Activated CD8-positive, alpha-beta memory T cell treated with anti-CD3 and anti-CD28 coated beads, Interleukin-2, amount 10 ng/mL, durations not matched to agents 7 days and 5 days (primary cell): Measurements from ENCODE around the gene EDNRB. TPM values are rescaled to one million over a fixed set of nuclear protein-coding genes. Genes with fewer than 3 reads are reported as not detected.

Experiments
- ATAC-seq: fragments of 150-1000 bp; cut with Tn5 transposase; one replicate; pipeline ENCODE4 v1.10.0; 2021; ENCODE audit warnings: moderate library complexity
- CTCF ChIA-PET: fragments of 350-600 bp; sonication (Branson Sonifier 250); formaldehyde crosslinking; loops from one replicate; lab custom pipeline; 2021; ENCODE audit warnings: antibody characterized with exemption; lab: Charles Lee
- DNase-seq: peaks from one replicate; pipeline ENCODE4 v3.0.0-alpha.2; 2020
- H3K27ac Mint-ChIP-seq: one replicate; pipeline ENCODE4 v1.8.0; 2021; ENCODE audit warnings: mild to moderate bottlenecking, mixed read lengths
- H3K27me3 Mint-ChIP-seq: one replicate; pipeline ENCODE4 v1.8.0; 2021; ENCODE audit warnings: mixed read lengths
- H3K36me3 Mint-ChIP-seq: one replicate; pipeline ENCODE4 v1.8.0; 2021; ENCODE audit warnings: mild to moderate bottlenecking, mixed read lengths
- H3K4me1 Mint-ChIP-seq: one replicate; pipeline ENCODE4 v1.8.0; 2021; ENCODE audit warnings: mixed read lengths
- H3K4me3 Mint-ChIP-seq: one replicate; pipeline ENCODE4 v1.8.0; 2021; ENCODE audit warnings: mild to moderate bottlenecking, moderate library complexity, mixed read lengths
- H3K9me3 Mint-ChIP-seq: one replicate; pipeline ENCODE4 v1.8.0; 2022; ENCODE audit warnings: low read depth, mixed read lengths
- total RNA-seq, 2 experiments: library from RNA; stranded (reverse); gene quantifications; one replicate each; pipeline ENCODE4 v1.2.3, GENCODE V29; 2021

EDNRB gene
- total RNA-seq, 2 experiments from 2014 or later = not detected

- no peaks in the 10 kb centered on the region for H3K36me3 Mint-ChIP-seq
- ATAC-seq (no peak), DNase-seq (no peak)
- H3K4me1 Mint-ChIP-seq = no peaks in the 10 kb centered on the region
- CTCF ChIA-PET = no interaction called here
- no peak overlapping the region for H3K27ac Mint-ChIP-seq
- no peaks in the 10 kb centered on the region for H3K9me3 Mint-ChIP-seq
- peaks cover 8% of the 10 kb centered on the region for H3K27me3 Mint-ChIP-seq
- H3K4me3 Mint-ChIP-seq = no peak overlapping the region
Observed at GRCh38 chr13:77891041-77891440, 27.6 kb downstream of the EDNRB start.

DNA sequence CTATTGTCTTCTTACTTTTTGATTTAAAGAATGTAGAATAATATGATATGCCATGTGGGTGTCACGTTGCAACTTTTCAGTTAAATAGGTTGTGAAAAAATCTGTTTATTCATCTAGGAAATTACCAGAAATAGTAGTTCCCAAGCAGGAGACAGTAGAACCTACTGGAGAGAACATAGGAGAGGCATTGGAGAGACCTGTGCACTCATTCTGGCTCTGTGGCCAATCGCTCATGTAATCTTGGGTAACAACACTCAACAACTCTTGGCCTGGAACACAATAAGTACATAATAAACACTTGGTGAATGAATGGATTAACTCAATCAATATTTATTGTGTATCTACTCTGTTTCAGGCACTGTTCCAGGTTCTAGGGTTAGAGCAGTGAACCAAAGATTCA lies 35.3 kb downstream of the EDNRB start:
- Mint-ChIP-seq H3K4me3 (no peak overlapping the region), H3K9me3 (no peaks in the 10 kb centered on the region), H3K36me3 (no peaks in the 10 kb centered on the region), H3K27ac (no peak overlapping the region), H3K4me1 (no peaks in the 10 kb centered on the region), H3K27me3 (peaks cover 15% of the 10 kb centered on the region)
- DNase-seq (no peak), ATAC-seq (no peak)
- CTCF ChIA-PET = no interaction called here

DNA sequence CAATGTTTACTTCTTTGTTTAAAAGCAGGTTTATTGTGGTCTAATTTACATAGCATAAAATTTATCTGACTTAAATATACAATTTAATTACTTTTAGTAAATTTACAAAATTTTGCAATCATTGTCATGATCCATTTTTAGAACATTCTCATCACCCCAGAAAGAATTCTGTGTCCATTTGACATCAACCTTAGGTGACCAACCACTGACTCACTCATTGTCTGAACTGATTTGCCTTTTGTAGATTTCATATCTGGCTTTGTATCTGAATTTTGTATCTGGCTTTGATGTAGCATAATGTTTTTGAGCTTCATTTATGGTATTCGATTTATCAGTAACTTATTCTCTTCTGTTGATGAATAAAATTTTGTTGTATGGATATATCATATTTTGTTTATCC lies 40.4 kb downstream of the EDNRB start:
- Mint-ChIP-seq H3K27ac (no peak overlapping the region), H3K9me3 (no peaks in the 10 kb centered on the region), H3K27me3 (peaks cover 5% of the 10 kb centered on the region), H3K4me1 (no peaks in the 10 kb centered on the region), H3K36me3 (no peaks in the 10 kb centered on the region), H3K4me3 (no peak overlapping the region)
- ATAC-seq = no peak
- DNase-seq = no peak
- CTCF ChIA-PET = no interaction called here

DNA sequence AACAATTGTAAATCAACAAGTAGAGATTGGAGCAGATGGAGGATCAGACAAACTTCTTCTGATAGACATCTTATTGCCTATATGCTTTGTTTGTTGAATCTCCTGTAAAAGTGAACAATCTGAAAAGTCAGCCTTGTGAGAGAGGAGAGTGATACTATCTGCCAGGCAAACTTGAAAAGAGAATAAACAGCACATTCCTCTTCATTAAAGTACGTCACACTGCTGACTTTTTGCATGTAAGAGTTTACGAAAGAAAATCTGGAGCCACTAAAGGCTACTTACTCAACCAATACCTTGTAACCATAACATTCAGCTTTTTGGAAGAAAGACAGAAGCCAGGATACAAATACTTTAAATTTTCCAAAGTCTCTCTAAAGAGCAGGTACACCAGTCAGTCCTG lies 42.5 kb downstream of the EDNRB start:
- Mint-ChIP-seq H3K27ac (no peak overlapping the region), H3K4me3 (no peak overlapping the region), H3K4me1 (no peaks in the 10 kb centered on the region), H3K9me3 (no peaks in the 10 kb centered on the region), H3K27me3 (peaks cover 8% of the 10 kb centered on the region), H3K36me3 (no peaks in the 10 kb centered on the region)
- ATAC-seq = no peak
- DNase-seq = no peak
- CTCF ChIA-PET = no interaction called here

GRCh38 chr13:77874406-77874805 lies 44.2 kb downstream of the EDNRB start:
- DNase-seq = no peak
- Mint-ChIP-seq H3K36me3 (no peaks in the 10 kb centered on the region), H3K27ac (no peak overlapping the region), H3K4me3 (no peak overlapping the region), H3K27me3 (peaks cover 8% of the 10 kb centered on the region), H3K4me1 (no peaks in the 10 kb centered on the region), H3K9me3 (no peaks in the 10 kb centered on the region)
- no peak for ATAC-seq
- CTCF ChIA-PET = no interaction called here

GRCh38 chr13:77872995-77873394 lies 45.6 kb downstream of the EDNRB start:
- CTCF ChIA-PET = no interaction called here
- Mint-ChIP-seq H3K27me3 (peaks cover 8% of the 10 kb centered on the region), H3K4me3 (no peak overlapping the region), H3K27ac (no peak overlapping the region), H3K4me1 (peaks cover 4% of the 10 kb centered on the region), H3K36me3 (no peaks in the 10 kb centered on the region), H3K9me3 (no peaks in the 10 kb centered on the region)
- DNase-seq (no peak), ATAC-seq (no peak)

DNA sequence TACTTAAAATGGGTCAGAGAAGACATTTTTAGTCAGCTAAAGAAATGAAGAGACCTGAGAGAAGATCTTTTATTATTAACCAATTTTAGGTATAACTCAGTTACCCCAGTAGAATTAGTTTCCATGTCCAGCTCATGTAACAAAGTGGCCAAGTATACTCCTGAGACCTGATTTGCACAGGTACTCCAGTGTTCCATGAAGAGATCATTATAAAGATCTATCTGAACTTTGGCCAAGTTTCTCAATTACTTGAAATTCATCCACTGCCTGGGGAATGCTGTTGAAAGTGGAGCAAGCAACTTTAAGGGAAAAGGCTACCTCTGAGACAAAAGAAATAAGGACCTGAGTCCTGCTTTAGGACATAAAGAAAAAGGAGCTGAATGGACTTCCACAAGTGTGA lies 47.0 kb downstream of the EDNRB start:
- peaks cover 8% of the 10 kb centered on the region for H3K27me3 Mint-ChIP-seq
- ATAC-seq = no peak
- no peak for DNase-seq
- no peak overlapping the region for H3K4me3 Mint-ChIP-seq
- H3K36me3 Mint-ChIP-seq = no peaks in the 10 kb centered on the region
- no peak overlapping the region for H3K27ac Mint-ChIP-seq
- CTCF ChIA-PET = interaction anchor here (0.5 kb wide), 1 partner anchor 22 kb away, joined by 3 read pairs; no protein-coding TSS in a partner anchor
- peaks cover 4% of the 10 kb centered on the region for H3K4me1 Mint-ChIP-seq
- H3K9me3 Mint-ChIP-seq = no peaks in the 10 kb centered on the region

GRCh38 chr13:77868717-77869116 lies 49.9 kb downstream of the EDNRB start:
- DNase-seq (no peak), ATAC-seq (no peak)
- Mint-ChIP-seq H3K27me3 (peaks cover 11% of the 10 kb centered on the region), H3K27ac (no peak overlapping the region), H3K4me3 (no peak overlapping the region), H3K36me3 (no peaks in the 10 kb centered on the region), H3K4me1 (peaks cover 4% of the 10 kb centered on the region), H3K9me3 (no peaks in the 10 kb centered on the region)
- CTCF ChIA-PET = no interaction called here

DNA sequence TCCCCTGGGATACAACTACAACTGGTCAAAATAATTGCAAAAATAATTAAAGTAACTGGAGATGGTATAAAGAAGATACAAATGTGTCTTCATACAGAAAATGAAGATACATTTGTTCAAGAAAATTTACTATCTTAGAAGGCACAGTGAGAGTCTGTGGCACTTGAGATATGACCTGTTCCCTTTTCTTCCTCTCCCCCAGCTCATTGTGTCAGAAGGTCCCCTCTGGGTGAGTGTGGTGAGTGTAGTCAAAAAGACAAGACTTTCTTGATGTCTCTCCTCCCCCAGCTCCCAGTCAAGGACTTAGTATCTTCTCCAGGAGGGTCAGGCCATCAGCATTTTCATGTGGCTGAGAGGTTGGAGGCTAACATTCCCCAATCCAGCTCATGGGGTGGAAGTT lies 51.7 kb downstream of the EDNRB start:
- CTCF ChIA-PET = no interaction called here
- H3K36me3 Mint-ChIP-seq = no peaks in the 10 kb centered on the region

GRCh38 chr13:77865622-77866021 lies 53.0 kb downstream of the EDNRB start:
- Mint-ChIP-seq H3K9me3 (no peaks in the 10 kb centered on the region), H3K4me3 (no peak overlapping the region), H3K4me1 (peaks cover 4% of the 10 kb centered on the region), H3K36me3 (no peaks in the 10 kb centered on the region), H3K27me3 (peaks cover 5% of the 10 kb centered on the region), H3K27ac (no peak overlapping the region)
- CTCF ChIA-PET = no interaction called here
- DNase-seq (no peak), ATAC-seq (no peak)

More for the DNA sequence above, 51.7 kb downstream of the EDNRB start:
- H3K27ac Mint-ChIP-seq = no peak overlapping the region
- DNase-seq = no peak
- H3K4me3 Mint-ChIP-seq = no peak overlapping the region
- ATAC-seq = no peak
- H3K9me3 Mint-ChIP-seq = no peaks in the 10 kb centered on the region
- peaks cover 5% of the 10 kb centered on the region for H3K27me3 Mint-ChIP-seq
- H3K4me1 Mint-ChIP-seq = peaks cover 4% of the 10 kb centered on the region

GRCh38 chr13:77863144-77863543 lies 55.5 kb downstream of the EDNRB start:
- Mint-ChIP-seq H3K27me3 (peaks cover 5% of the 10 kb centered on the region), H3K27ac (no peak overlapping the region), H3K9me3 (no peaks in the 10 kb centered on the region), H3K4me1 (no peaks in the 10 kb centered on the region), H3K36me3 (no peaks in the 10 kb centered on the region), H3K4me3 (no peak overlapping the region)
- ATAC-seq = no peak
- CTCF ChIA-PET = no interaction called here
- DNase-seq = no peak

DNA sequence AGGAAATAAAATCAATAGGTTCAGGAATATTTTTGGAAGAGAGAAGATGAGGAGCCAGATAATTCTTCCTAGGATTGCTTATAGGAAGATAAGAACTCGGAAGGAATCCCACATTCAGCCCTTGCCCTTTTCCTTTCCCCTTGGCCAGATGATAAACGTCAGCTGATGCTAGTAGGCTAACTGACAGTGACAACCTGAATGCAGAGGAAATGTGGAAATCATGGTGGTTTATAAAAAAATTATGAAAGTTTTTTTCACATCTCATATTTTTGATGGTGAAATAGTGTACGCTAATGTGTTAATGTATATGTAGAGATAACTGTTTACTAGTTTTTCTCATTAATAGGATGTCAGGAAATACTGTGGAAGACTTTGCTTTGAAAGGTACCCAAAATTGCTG lies 56.9 kb downstream of the EDNRB start:
- Mint-ChIP-seq H3K27ac (no peak overlapping the region), H3K27me3 (peaks cover 5% of the 10 kb centered on the region), H3K4me3 (no peak overlapping the region), H3K4me1 (no peaks in the 10 kb centered on the region), H3K36me3 (no peaks in the 10 kb centered on the region), H3K9me3 (no peaks in the 10 kb centered on the region)
- no peak for ATAC-seq
- CTCF ChIA-PET = no interaction called here
- DNase-seq = no peak

DNA sequence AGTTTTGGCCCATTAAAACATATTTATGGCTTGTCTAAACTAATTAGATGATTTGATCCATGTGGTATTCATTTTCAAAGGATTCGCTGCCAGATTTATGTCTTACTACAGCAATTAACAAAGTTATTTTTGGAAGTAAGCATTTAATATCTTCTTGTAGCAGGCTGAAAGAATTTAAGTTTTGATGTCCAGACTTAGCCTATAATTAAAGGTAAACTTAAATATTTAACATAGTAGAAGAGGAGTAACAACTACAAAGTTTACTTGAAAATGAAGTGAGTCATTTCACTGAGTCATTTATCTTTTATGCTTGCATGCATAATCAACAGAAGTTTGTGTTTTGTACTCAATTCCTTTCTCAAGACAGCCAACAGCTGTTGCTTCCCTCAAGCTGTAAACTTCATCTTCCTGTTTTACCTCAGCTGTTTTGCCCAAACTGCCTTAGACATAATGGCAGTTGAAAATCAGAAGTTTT lies 58.1 kb downstream of the EDNRB start:
- ATAC-seq = no peak
- peaks cover 5% of the 10 kb centered on the region for H3K27me3 Mint-ChIP-seq
- DNase-seq = no peak
- no peak overlapping the region for H3K27ac Mint-ChIP-seq
- H3K9me3 Mint-ChIP-seq = no peaks in the 10 kb centered on the region
- H3K36me3 Mint-ChIP-seq = no peaks in the 10 kb centered on the region
- CTCF ChIA-PET = no interaction called here
- H3K4me3 Mint-ChIP-seq = no peak overlapping the region
- H3K4me1 Mint-ChIP-seq = no peaks in the 10 kb centered on the region

DNA sequence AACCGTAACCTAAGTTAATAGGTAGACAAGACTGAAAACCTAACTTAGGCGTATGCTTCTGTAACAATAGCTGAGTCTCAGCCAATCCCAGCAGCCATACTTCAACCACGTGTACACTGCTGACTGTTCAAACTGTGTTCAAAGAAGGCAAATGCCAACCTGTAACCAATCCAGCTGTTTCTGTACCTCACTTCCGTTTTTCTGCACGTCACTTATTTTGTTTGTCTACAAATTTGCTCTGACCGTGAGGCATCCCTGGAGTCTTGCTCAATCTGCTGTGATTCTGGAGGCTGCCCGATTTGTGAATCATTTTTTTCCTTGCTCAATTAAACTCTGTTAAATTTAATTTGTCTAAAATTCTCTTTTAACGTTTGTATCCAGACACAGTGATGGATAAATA lies 59.2 kb downstream of the EDNRB start:
- no peaks in the 10 kb centered on the region for H3K36me3 Mint-ChIP-seq
- H3K27me3 Mint-ChIP-seq = peaks cover 5% of the 10 kb centered on the region
- no peaks in the 10 kb centered on the region for H3K4me1 Mint-ChIP-seq
- H3K4me3 Mint-ChIP-seq = no peak overlapping the region
- ATAC-seq (no peak), DNase-seq (no peak)
- no peaks in the 10 kb centered on the region for H3K9me3 Mint-ChIP-seq
- CTCF ChIA-PET = no interaction called here
- no peak overlapping the region for H3K27ac Mint-ChIP-seq
